C1 segment of cervical spinal cord (tissue), 14 donors: ENCODE data around the gene CZIB.

Experiments
- DNase-seq, 14 donors: peaks; one replicate each; lab custom pipeline; 2025; lab: John Stamatoyannopoulos, UW

The CZIB gene

DNA sequence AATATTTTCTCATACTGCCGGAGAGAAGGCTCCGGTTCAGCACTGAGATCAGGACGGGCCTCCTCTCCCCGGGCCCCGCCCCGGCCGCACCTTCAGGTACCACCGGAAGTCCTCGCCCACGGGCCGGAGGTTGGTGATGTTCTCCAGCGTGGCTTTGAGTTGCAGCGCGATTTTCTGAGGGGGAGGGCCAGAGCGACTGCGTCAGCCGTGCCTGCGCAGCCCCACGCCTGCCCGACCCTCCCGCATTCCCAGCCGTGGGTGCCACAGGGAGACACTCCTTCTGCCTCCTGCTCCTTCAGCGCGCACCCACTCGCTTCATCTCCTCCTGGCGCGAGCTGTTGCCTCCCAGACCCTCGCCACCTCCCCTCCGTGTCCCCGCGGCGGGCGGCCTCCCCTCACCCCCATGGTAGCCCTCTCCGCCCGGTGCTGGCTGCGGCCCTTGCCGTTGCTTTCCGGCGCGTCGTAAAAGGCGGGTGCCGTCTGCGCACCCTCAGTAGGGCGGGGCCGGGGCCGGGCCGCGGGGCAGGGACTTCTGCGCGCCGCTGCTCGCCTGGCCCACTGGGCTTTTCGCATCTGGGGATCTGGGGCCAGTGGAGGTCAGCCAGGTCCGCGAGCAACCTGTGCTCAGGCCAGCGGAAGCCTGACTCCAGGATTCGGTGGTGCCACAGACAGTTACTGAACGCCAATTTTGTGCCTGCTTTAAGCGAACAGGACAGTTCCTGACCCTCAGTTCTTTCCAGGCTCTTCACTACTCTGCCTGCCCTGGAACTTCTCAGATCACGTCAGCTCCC, at the start of gene CZIB:
TSS of gene CZIB (minus strand) at position 464 of the 791 bp plus-strand sequence. CDS start at position 405, 59 bp downstream.
- peak; percentile 69 to 95 (median 90) for DNase-seq

DNA sequence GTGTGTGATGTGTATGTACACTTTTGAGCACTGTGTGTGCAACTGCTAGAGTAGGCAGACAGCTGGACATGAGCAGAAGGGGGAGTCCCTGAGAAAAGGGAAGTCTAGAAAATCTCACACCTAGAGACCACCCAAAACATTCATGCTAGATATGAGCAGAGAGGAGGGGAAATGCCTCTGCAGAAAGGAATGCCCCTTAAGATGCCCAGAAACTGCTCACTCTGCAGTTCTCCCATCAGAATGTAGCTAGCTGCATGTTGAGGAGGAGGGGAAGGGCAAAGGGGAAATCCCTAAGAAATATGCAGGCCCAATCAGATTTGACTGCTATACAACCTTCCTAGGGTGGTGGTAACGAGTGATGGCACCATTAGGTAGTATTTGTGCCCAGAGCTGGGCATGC, 49.7 kb upstream of the CZIB start:
- no peak for DNase-seq

DNA sequence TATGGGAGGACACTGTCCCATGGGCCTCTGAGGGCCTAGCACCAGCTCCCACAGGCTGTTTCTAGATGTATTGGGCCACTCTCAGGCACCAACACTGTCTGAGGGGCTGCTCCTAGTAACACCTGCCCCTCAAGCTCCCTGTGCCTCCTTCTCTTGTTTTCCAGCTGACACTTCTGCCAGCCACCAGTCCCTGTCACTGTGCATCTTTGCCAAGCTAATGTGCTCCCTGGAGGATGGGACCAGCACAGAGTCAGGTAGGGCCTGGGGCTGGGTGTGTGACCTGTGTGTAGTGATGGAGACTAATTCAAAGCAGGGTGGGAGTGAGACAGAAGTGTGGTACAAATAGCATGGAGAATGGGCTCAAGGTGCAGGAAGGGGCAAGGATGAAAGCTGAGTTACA, 47.3 kb upstream of the CZIB start:
- no peak for DNase-seq

DNA sequence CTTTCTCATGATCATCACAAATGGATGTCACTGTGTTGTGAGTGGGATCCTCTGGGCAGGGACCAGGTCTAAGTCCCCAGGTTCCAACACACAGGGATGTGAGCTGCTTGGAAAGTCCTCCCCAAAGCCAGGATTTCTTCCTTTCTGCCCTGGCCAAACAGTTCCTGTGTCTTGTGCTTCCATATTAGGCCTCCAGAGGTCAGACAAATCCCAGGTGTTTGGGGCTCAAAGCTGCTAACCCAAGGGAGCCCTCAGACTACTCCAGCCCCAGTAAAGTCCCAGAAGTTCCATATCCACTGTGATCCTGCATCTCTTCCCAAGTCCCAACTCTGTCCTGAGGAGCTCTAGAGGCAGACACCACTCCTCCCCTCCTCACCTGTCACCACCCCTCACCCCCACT, 45.6 kb upstream of the CZIB start:
- DNase-seq, result no peak

DNA sequence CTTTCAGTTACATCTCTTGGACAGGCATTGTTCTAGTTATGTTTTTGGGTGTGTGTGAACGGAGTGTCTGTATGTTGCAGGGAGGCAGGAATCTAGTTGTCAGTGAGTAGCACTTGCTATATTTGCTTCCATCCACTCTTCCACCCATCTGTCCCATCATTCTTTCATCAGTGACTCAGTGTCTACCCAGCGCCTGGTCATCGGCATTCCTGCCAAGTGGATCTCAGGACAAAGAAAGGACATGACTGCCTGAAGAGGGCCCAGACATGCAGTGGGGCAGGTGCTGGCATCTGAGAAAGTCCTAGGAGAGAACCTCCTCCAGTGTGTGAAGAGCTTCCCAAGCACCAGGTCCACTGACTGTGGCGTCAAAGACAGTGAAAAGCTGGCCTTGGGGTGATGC, 45.1 kb upstream of the CZIB start:
- no peak for DNase-seq

DNA sequence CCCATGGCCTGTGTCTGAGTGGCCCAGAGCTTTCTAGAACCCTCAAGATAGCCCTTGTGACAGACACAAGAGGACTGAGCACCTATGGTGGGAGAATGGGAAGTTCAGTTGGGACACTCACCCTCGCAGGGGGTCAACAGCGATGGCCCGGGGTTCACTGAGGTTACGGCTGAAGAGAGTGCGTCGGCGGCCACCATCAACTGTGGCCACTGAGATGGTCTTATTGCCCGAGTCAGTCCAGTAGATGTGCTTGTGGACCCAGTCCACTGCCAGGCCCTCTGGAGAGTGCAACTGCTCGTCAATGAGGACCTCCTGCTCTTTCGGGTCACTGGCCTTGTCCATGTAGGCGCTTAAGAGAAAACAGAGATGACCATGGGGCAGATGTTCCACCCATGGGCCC, 43.6 kb upstream of the CZIB start:
- no peak for DNase-seq

DNA sequence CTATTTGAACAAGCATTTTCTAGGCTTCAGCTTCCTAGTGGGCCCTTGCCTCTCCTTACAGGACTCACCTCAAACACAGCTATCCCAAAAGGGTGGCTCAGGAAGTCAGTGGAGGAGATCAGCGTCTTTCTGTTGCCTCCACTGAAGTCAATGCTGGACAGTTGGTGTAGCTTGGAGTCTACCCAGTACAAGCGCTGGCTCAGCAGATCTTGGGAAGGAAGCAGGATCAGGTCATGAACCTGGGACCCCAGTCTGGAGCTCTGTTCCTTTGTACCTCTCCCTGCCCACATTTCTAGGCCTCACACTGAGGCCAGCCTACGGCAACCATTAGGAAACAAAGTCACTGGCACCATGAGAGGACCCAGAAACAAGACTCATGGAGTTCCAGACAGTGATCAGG, 41.6 kb upstream of the CZIB start:
- no peak for DNase-seq

DNA sequence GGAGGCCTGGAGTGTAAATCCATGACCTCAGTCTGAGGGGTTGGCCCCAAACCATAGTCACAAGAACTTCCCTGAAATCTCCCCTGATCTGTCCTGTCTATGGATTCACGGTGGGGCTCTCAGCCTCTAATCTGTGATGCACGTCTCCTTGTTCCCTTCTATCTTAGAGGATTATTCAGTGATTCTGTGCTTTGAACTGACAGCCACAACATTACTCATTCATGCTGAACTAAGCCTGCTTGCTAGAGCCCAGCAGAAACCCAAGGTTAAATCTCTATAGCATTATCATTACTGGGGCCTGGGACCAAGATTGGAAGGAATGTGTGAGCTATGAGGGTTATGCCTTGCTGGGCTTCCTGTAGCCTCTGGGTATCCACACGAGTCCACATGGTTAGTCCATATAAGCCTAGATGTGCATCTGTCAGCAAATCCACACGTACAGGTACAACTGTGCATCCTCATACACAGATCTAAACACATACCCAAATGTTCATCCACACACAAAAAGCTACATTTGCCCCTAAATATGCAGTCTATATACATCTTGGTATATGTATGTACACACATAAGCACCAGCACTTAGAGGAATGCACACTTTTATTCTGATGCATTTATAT, 40.3 kb upstream of the CZIB start:
- DNase-seq, result no peak

DNA sequence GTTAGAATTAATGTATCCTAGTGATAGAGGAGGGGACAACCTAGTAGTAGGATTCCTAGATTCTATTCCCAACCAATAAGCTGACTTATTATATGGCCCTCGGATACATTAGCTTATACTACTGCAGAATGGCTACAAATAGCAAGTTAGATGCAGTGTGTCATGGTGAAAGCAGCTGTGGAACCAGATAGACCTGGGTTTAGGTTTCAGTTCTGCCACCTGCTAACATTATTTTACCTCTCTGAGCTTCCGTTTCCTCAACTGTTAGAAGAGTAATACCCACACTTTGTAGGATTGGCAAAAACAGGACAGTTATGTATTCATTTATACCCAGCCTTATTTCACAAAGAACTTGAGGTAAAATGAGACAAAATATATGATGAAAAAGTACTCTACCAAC, 39.5 kb upstream of the CZIB start:
- no peak for DNase-seq

DNA sequence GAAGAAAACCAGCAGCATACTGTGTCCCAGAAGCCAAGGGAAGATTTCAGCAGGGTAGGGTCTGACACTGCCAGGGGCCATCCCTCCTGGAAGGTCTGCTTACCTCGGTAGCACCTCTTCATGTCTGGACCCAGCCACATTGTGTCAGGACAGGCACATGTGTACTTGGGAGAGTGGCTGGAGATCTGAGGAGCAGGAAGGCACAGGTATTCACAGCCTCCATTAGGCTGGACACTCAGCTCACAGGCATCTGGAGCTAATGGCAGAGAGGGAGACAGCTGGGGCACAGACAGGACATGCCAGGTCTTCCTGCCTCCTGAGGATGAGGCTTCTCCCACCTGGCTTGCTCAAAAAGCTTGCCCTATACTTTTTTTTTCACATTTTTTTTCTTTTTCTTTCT, 37.8 kb upstream of the CZIB start:
- DNase-seq, result no peak

DNA sequence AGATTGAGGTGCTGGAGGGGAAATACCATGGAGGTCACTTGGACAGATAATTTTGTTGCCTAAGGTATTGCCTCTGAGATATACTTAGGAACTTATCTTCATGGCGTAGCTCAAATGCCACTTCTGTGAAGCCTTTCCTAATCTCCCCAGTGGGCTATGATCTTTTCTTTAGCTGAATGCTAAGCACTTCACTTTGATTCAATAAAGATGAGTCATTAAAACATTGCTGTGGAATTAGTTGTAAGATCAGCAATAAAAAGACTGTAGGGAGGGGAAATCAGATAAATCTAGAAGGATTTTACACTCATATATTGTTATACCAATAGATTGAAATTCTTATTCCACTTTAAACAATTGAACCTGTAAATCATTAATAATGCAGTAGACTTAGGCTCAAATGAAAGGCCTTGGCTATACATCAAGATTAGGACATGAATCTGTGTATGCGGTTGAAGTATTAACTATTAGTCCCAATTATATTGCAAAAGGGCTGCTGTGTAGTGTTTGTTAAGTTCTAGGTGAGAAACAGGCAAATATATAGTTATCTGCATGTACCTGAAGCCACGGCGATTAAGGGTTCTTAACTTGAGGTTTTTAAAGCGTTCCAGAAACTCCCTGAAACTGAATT, 37.1 kb upstream of the CZIB start:
- DNase-seq, result no peak

DNA sequence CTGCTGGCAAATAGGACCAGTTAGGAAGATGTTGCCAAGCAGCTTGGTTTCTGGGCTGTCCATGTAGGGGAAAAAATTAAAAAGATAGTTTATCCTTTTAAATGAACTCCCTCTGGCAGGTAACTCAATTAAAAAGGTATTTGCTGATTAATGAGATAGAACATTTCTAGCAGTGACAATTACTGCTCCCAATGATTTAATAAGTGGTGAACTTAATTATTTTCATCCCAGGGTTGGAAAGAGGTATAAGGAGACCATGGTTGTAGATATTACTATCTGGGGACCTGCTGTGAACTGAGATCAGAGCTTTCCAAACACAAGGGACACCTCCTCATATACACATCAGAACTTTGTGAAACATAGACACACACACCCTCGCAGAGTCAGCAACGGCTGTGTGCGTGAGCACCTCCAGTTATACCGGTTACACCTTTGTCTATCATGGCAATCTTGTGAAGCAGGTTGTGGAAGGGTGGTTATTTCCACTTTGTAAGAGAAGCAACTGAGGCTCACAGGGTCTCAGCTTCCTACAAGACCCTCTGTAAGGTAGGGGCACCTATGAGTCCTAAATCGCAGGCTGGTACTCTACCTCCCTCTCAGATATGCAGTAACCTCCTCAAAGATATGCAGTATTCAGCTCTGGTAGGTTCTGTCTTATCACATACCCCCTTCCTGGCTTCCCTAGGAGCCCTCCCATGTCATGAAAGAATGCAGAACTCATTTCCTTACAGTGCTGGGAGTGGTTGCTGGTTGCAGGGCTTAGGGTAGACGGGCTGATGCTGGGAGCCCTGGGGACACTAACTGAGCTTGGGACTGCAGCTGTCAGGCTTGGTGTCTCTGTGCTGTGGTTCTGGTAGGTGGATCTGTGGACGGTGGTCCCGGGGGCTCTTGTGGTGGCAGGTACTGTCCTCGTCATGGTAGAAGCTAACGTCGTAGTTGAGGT, 36.3 kb upstream of the CZIB start:
- DNase-seq, result no peak

DNA sequence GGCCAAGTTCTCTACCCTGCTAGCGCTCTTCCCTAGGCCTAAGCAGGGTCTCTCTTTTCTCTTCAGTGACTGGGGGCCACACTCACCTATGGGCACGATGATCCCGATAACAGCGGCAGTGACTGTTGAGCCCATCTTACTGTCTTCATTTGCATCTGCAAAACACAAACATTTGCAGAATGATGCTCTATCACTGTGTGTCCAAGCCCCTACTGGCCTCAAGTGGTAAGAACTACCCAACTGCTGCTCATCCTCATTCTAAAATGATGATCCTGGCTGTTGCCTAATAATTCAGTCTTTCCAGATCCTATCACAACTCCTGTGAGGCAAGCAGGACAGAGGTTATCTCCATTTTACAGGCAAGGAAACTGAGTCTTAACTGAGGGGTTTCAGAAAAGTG, 34.6 kb upstream of the CZIB start:
- DNase-seq, result no peak

DNA sequence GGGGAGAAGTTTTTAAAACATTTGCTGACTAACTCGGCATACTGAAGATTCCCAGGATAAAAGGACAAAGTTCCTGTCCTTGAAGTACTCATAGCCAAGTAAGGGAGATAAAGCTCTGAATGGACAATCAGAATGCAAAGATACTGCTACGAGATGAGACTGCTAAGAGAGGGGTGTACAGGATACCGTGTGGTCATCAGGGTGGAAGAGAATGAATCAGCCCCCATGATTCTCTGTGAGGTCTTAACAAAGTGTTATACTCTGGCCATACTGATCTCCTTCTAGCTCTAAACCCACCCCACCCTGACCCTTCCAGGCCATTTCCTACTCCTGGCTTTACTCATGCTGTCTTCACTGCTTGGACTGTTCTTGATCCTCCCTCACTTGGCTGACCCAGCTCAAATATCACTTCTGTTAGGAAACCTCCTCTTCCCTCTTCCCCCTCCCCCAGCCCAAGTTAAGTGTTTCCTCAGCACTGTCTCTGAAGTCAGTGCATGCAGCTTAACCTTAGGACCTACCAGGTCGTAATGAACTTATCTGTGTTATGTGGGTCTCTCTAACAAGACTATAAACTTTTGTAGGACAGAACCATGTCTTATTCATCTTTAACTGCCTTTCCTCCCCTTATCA, 33.7 kb upstream of the CZIB start:
- DNase-seq, result no peak

DNA sequence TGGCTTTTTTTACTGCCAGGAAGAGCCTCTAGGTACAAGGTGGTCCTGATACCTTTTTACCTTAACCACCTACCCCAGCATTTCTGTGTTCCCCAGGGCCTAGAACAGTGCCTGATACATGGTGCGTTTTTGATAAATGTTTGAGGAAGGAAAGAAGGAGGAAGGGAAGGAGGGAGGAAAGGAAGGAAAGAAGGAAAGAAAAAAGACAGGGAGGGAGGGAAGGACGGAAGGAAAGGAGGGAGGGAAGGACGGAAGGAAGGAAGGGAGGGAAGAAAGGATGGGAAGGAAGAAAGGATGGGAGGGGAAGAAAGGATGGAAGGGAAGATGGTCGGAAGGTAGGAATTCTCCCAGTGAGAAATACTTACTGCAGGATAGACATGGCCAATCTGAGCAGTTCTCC, 29.9 kb upstream of the CZIB start:
- DNase-seq, result no peak

DNA sequence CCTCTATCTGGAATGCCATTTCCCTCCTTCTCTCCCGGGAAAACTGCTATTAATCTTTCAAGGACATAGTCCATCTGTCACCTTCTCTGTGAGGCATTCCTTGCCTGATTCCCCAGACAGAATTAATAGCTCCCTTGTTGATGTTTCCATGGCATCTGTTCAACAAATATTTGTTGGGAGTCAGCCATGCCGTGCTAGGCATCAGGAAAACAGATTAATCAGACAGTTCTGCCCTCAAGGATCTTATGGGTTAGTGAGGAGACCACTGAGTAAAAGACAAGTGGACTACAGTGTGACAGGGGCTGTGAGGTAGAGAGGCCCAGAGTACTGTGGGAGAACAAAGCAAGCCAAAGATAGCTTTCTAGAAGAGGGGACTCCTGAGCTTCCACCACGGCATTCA, 29.3 kb upstream of the CZIB start:
- DNase-seq, result no peak

DNA sequence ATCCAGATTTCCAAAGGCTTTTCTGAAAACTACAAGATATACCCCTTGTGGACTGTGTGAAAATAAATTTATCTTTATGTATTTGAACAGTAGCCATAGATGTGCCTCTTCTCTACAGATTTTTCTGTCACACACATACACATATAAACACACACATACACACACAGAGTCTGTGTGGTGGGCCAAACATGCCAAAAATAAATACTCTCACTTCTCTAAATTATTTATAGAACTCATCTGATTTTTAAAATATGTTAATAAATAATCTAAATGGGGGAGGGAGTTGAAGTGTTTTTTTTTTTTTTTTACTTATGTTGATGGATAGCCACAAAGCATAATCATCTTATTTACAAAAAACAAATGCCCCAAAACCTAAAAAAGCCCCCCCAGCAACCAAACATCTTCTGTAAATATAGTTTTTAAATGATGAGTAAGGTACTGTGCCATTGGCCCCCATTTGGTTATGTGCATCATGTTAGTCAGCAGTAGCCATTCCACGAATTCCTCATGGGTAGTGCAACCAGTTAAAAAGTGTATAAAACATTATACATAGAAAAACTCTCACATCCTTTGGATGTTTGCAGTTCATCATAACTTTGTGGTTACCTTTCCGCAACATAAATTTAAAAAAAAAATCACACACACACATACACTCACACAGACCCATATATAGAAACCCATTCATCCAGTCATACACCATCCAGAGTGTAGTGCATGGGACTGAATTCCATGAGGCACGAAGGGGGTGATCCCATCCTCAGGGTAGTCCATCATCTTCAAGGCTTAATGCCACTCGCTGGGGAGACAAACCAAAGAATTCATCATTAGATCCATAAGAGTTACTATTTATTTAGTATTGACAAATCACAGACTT, 26.1 kb upstream of the CZIB start:
- no peak for DNase-seq

DNA sequence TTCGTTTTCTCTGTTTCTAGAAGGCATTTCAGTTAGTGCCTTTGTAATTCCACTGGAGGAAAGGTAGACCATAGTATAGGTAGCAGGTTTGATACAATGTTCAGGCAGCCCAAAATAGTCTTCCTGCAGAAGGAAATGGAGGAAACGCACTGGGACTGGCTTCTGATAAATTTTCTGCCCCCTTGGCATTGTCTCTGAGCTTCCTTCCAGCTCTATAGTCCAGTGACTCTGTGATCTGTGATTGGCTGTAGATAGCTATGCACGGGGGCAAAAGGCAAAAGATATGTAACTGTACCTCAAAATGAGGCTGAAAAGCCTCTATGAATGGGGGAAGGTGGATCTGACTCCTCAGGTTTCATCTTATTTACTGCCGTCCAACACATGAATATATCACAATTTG, 23.7 kb upstream of the CZIB start:
- DNase-seq, result no peak

DNA sequence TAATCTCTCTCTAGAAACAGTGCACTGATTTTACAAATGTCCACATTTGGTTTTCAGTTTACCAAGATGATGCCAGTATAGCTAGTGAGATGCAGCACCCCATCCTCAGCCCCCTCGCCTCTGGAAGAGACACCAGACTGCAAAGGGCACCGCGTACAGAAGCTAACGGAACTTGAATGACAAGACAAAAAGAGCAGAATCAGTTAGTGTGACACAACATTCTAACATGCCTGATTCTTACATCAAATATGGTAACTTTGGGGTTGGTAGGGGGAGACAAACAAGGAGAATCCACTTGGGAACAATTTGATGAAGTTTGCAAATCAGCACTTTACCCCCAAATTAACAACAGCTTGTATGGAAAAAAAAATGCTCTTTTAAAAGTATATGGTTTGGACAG, 21.9 kb upstream of the CZIB start:
- DNase-seq, result no peak

DNA sequence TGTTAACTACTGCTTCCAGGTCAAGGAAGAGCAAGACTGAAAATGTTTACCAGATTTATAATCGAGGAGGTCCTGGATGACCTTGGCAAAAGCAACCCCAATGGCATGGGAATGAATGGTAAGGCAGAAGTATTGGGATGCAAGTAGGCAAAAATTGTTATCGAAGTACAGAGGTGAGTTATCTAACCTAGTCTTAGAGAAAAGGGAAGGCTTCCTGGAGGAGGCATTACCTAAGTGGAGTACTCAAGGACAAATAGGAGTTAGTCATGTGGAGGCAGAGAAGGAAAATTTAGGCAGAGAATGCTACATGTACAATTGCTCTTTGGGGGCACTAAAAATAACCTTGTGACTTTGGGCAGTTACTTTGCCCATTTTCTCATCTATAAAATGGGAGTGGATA, 21.4 kb upstream of the CZIB start:
- DNase-seq, result no peak
